ENCODE data around the gene MRPL55.

DNA sequence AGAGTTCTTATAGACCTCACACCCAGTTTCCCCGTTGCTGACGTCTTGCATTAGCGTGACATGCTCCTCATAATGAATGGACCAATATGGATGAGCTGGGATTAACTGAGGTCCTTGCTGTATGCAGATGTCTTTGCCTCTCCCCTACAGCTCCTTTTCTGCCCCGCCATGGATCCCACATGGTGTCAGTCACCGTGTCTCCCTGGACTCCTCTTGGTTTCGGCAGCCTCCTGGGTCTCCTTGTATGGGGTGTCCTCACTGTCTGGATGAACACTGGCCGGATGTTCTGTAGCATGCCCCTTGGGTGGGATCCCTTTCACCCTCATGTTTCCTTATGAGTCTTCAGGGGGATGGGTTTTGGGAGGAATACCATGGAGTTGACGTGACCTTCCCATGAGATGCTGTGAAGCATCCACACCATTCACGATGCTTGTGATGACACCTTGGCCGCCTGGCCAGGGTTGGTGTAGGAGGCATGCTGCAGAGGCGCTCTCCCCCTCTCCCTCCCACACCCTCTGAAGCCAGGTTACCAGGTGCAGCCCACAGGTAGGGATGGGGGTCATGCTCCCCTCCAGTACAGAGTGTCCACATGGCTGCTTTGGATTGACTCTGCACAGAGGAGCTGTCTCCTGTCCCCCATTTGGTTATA, 45.0 kb upstream of the MRPL55 start:
- TF ChIP-seq POLR2A (IDR thresholded peaks at IDR 0.05; ENCODE audit: low read depth, low read length) (no peak), POLR2AphosphoS5 (IDR thresholded peaks at IDR 0.05; ENCODE audit: low read depth, low read length) (no peak)
